Right lobe of liver (tissue), 4 donors: ENCODE data around the gene NDUFA5.

ENCODE experiments used
- CTCF ChIP-seq, 4 donors: fragments of 200-600 bp in 3 of 4; fragments of 450-650 bp in 1 of 4; IDR thresholded peaks; one replicate each; pipeline versions ENCODE4 v1.5.1 to v1.8.0; 2016 to 2022; ENCODE audit warnings: antibody characterized with exemption in 4 of 4, mild to moderate bottlenecking in 2 of 4
- POLR2A ChIP-seq: fragments of 450-650 bp; IDR thresholded peaks from one replicate; pipeline ENCODE4 v1.6.1; 2017; ENCODE audit warnings: antibody characterized with exemption, mild to moderate bottlenecking
- donor health status: DM: no; HTN: no; CAD: no.
- donor health status: DM: no; HTN: no; CAD: no.
- donor health status: DM: no; HTN: yes; CAD: no.

DNA sequence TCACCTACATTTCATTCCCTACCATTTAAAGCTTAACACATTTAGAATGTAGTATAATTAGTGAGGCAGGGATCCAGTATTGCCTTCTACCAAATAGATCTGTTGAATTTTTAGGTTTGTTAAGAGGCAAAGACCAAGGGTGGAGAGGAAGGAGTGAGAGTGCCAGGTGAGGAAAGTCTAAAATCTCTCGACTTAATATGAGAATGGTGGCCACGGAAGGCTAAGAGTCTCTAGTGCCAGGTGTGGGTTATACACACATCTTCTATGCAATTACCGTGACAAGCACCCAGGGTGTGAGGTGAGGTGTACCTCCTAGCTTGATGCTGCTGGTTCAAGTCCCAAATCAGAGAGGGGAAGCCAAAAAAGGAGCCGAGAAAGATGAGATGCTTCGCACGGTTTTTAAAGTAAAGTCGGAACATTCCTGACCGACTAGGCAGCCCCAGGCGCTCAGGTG, 23.7 kb downstream of the NDUFA5 start:
- TF ChIP-seq POLR2A, result no peak
- no peak for TF ChIP-seq CTCF (IDR thresholded peaks at IDR 0.05)
